Measurements from ENCODE around the gene FAM240A. TPM values are rescaled to one million over a fixed set of nuclear protein-coding genes. Genes with fewer than 3 reads are reported as not detected.

The FAM240A gene
- total and polyA plus RNA-seq, 10 of the 15 experiments (the other 5 are each of a cell fraction or from before 2014, with no cell fraction given) = not detected

DNA sequence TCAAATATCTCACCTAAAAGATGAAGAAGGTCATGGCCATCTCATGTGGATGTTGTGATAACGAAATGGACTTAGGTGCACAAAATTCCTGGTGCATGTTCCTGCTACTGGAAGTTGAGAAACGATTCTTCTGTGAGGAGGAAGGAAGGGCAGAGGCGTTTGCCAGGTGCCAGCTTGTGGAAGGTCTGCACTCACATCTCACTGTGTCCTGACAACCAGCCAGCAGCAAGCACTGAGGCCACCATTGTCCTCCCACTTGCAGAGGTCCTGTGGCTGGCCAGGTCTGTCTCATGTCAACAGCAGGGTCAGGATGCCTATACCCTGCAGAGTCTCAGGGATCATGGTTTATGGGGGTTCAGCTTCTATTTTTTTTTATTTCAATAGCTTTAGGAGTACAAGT is 3.7 kb downstream of the FAM240A start:
- ChIA-PET POLR2A (no interaction called here), RAD21 (ENCODE audit: unreplicated experiment) (no interaction called here), SMC1A (ENCODE audit: uncharacterized antibody, unreplicated experiment) (interaction anchor here (1.2 kb wide), 1 partner anchor 9 kb away, joined by 3 read pairs; no protein-coding TSS in a partner anchor), CTCF (interaction anchor here (1.2 kb wide), 1 partner anchor 127 kb away, joined by 3 read pairs; no protein-coding TSS in a partner anchor)
- intact Hi-C loops (cut with micrococcal nuclease; ENCODE audit: unreplicated experiment) (no loop called here), in situ Hi-C loops (cut with MboI) (no loop called here)
- no peak overlapping the region for H3K4me3 ChIP-seq
- H3K4me1 ChIP-seq (ENCODE audit: control insufficient read depth, insufficient read depth, low read length) = no peaks in the 10 kb centered on the region
- no peak overlapping the region for H2AFZ ChIP-seq (ENCODE audit: control insufficient read depth, low read depth, low read length)
- H3K79me2 ChIP-seq (ENCODE audit: control insufficient read depth, insufficient read depth, low read length) = no peaks in the 10 kb centered on the region
- BruUV-seq (replicated peaks) = no TSS peak
- TF ChIP-seq, protein P1, sequence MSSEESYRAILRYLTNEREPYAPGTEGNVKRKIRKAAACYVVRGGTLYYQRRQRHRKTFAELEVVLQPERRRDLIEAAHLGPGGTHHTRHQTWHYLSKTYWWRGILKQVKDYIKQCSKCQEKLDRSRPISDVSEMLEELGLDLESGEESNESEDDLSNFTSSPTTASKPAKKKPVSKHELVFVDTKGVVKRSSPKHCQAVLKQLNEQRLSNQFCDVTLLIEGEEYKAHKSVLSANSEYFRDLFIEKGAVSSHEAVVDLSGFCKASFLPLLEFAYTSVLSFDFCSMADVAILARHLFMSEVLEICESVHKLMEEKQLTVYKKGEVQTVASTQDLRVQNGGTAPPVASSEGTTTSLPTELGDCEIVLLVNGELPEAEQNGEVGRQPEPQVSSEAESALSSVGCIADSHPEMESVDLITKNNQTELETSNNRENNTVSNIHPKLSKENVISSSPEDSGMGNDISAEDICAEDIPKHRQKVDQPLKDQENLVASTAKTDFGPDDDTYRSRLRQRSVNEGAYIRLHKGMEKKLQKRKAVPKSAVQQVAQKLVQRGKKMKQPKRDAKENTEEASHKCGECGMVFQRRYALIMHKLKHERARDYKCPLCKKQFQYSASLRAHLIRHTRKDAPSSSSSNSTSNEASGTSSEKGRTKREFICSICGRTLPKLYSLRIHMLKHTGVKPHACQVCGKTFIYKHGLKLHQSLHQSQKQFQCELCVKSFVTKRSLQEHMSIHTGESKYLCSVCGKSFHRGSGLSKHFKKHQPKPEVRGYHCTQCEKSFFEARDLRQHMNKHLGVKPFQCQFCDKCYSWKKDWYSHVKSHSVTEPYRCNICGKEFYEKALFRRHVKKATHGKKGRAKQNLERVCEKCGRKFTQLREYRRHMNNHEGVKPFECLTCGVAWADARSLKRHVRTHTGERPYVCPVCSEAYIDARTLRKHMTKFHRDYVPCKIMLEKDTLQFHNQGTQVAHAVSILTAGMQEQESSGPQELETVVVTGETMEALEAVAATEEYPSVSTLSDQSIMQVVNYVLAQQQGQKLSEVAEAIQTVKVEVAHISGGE (CRISPR knock-in tag; IDR thresholded peaks at IDR 0.05) = no peak
- TF ChIP-seq IKZF2 (IDR thresholded peaks at IDR 0.05) (no peak), SPI1 (IDR thresholded peaks at IDR 0.05; ENCODE audit: borderline replicate concordance, insufficient read depth, low read depth, low read length) (no peak), TCF7 (IDR thresholded peaks at IDR 0.05; ENCODE audit: borderline replicate concordance) (no peak), SMAD5 (IDR thresholded peaks at IDR 0.05; ENCODE audit: low read depth) (no peak), FOXM1 (IDR thresholded peaks at IDR 0.05; ENCODE audit: low read depth, low read length) (no peak), JUNB (IDR thresholded peaks at IDR 0.05) (no peak), TBL1XR1 (IDR thresholded peaks at IDR 0.05; ENCODE audit: low read depth, low read length) (no peak), WRNIP1 (IDR thresholded peaks at IDR 0.05; ENCODE audit: borderline replicate concordance, low read depth, low read length) (no peak), ZNF274 (IDR thresholded peaks at IDR 0.05; ENCODE audit: insufficient read depth, insufficient read length) (no peak), SP1 (IDR thresholded peaks at IDR 0.05; ENCODE audit: low read depth, low read length) (no peak), POLR2AphosphoS2 (IDR thresholded peaks at IDR 0.05; ENCODE audit: low read depth, low read length) (no peak), USF1 (IDR thresholded peaks at IDR 0.05; ENCODE audit: borderline replicate concordance, extremely low read length, insufficient read depth, low read depth, low read length) (no peak), RCOR1 (conservative IDR thresholded peaks at IDR 0.05; ENCODE audit: low read depth, low read length) (no peak), MEF2A (IDR thresholded peaks at IDR 0.05; ENCODE audit: insufficient read depth, low read depth, low read length) (no peak), KAT2A (conservative IDR thresholded peaks at IDR 0.05; ENCODE audit: control insufficient read depth, low read depth, low read length) (no peak)
- TF ChIP-seq, protein P2, sequence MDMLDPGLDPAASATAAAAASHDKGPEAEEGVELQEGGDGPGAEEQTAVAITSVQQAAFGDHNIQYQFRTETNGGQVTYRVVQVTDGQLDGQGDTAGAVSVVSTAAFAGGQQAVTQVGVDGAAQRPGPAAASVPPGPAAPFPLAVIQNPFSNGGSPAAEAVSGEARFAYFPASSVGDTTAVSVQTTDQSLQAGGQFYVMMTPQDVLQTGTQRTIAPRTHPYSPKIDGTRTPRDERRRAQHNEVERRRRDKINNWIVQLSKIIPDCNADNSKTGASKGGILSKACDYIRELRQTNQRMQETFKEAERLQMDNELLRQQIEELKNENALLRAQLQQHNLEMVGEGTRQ (IDR thresholded peaks at IDR 0.05; ENCODE audit: borderline replicate concordance, low read depth, low read length) = no peak
- WGBS (ENCODE audit: insufficient coverage, insufficient replicate concordance, low lambda C conversion rate, missing lambda C conversion rate) = 4% methylated on average over 3 of the region's 3 CpGs
- no peaks in the 10 kb centered on the region for H3K9me3 ChIP-seq (replicated peaks; ENCODE audit: control insufficient read depth, insufficient read depth, low read length)
- DNase-seq (ENCODE audit: low read depth, low spot score) (no peak), FAIRE-seq (no peak), ATAC-seq (no peak)
- H3K27ac ChIP-seq (ENCODE audit: control insufficient read depth, insufficient read depth) = no peak overlapping the region
- H3K27me3 ChIP-seq (replicated peaks in 1 of 2; ENCODE audit: control insufficient read depth in 2 of 2, insufficient read depth in 2 of 2, low read length in 1 of 2) = peaks cover 5 to 10% of the 10 kb centered on the region in 2 experiments
- no peak overlapping the region for H3K4me2 ChIP-seq (ENCODE audit: control insufficient read depth, insufficient read depth)
- H3K9ac ChIP-seq (ENCODE audit: control insufficient read depth, insufficient read depth, low read length) = no peak overlapping the region
- no peaks in the 10 kb centered on the region for H4K20me1 ChIP-seq (ENCODE audit: control insufficient read depth, insufficient read depth)
- no peaks in the 10 kb centered on the region for H3K36me3 ChIP-seq (ENCODE audit: control insufficient read depth in 2 of 2, insufficient read depth in 2 of 2, low read length in 1 of 2)

Measured in GM12878 (cell line).